CD4-positive, alpha-beta T cell treated with Interleukin-6 for 4 hours (primary cell): ENCODE measurements around the gene CFAP20.
A peak's percentile ranks its signal among the peaks of the same experiment; 100 is the strongest.

Experiments used
- DNase-seq: peaks from one replicate; pipeline ENCODE4 v3.0.0-alpha.2; 2020; ENCODE audit warnings: mixed read lengths

CFAP20 gene

GRCh38 chr16:58129097-58129936 lies at the start of gene CFAP20:
Gene CFAP20, minus strand, starts transcription at chr16:58129381. Its CDS starts 266 bp downstream, at chr16:58129115.
- peak; percentile 98 for DNase-seq

GRCh38 chr16:58177353-58177710 lies 48.2 kb upstream of the CFAP20 start:
- no peak for DNase-seq

- DNase-seq: no peak
Measured at GRCh38 chr16:58176608-58177352, 47.6 kb upstream of the CFAP20 start.

- DNase-seq: no peak
Measured at GRCh38 chr16:58170223-58170622, 41.0 kb upstream of the CFAP20 start.

- DNase-seq: no peak
Measured at GRCh38 chr16:58160855-58161254, 31.7 kb upstream of the CFAP20 start.

GRCh38 chr16:58158725-58159124 lies 29.5 kb upstream of the CFAP20 start:
- DNase-seq: no peak

GRCh38 chr16:58157951-58158540 lies 28.9 kb upstream of the CFAP20 start:
- DNase-seq: no peak

GRCh38 chr16:58157239-58157638 lies 28.1 kb upstream of the CFAP20 start:
- no peak for DNase-seq

- DNase-seq: no peak
Measured at GRCh38 chr16:58155839-58156238, 26.7 kb upstream of the CFAP20 start.

- no peak for DNase-seq
Measured at GRCh38 chr16:58154345-58154744, 25.2 kb upstream of the CFAP20 start.

GRCh38 chr16:58152246-58152868 lies 23.2 kb upstream of the CFAP20 start:
- no peak for DNase-seq

- no peak for DNase-seq
Measured at GRCh38 chr16:58148526-58148925, 19.3 kb upstream of the CFAP20 start.

GRCh38 chr16:58148099-58148498 lies 18.9 kb upstream of the CFAP20 start:
- no peak for DNase-seq

- no peak for DNase-seq
Measured at GRCh38 chr16:58138852-58139251, 9.7 kb upstream of the CFAP20 start.

- no peak for DNase-seq
Measured at GRCh38 chr16:58137581-58137980, 8.4 kb upstream of the CFAP20 start.

- peak; percentile 36 for DNase-seq
Measured at GRCh38 chr16:58128711-58129096, 477 bp downstream of the CFAP20 start.

GRCh38 chr16:58128181-58128631 lies 975 bp downstream of the CFAP20 start:
- no peak for DNase-seq

GRCh38 chr16:58127634-58128033 lies 1.5 kb downstream of the CFAP20 start:
- DNase-seq: no peak

GRCh38 chr16:58127033-58127556 lies 2.1 kb downstream of the CFAP20 start:
- peak; percentile 9 for DNase-seq

- DNase-seq: no peak
Measured at GRCh38 chr16:58126451-58126961, 2.7 kb downstream of the CFAP20 start.

- DNase-seq: no peak
Measured at GRCh38 chr16:58125781-58126335, 3.3 kb downstream of the CFAP20 start.

GRCh38 chr16:58125041-58125440 lies 4.1 kb downstream of the CFAP20 start:
- DNase-seq: no peak

- no peak for DNase-seq
Measured at GRCh38 chr16:58124601-58124915, 4.6 kb downstream of the CFAP20 start.
